ENCODE measurements around the gene RNF220.

- TF ChIP-seq POLR2A (IDR thresholded peaks at IDR 0.05; ENCODE audit: low read depth, low read length) (no peak), POLR2AphosphoS5 (IDR thresholded peaks at IDR 0.05; ENCODE audit: low read depth, low read length) (no peak), TAF1 (IDR thresholded peaks at IDR 0.05; ENCODE audit: borderline replicate concordance, low read depth, low read length) (no peak)
Measured at GRCh38 chr1:44572572-44572879, 167.5 kb downstream of the RNF220 start.

All from GM12892 (cell line).